Stimulated activated CD4-positive, alpha-beta T cell treated with anti-CD3 and anti-CD28 coated beads, TNF-alpha, amount 100 ng/mL, for 48 hours (primary cell): ENCODE results near the gene AHRR.
A peak's percentile ranks its signal among the peaks of the same experiment; 100 is the strongest.
"Not testable (repeated sequence)": the region's sequence is repeated elsewhere in the genome, so short reads cannot be mapped to it uniquely, and the experiment has no call there.

Source experiments
- DNase-seq, 3 donors: peaks; one replicate each; pipeline ENCODE4 v3.0.0-alpha.2; 2020; ENCODE audit warnings: low read depth in 3 of 3

AHRR gene

DNA sequence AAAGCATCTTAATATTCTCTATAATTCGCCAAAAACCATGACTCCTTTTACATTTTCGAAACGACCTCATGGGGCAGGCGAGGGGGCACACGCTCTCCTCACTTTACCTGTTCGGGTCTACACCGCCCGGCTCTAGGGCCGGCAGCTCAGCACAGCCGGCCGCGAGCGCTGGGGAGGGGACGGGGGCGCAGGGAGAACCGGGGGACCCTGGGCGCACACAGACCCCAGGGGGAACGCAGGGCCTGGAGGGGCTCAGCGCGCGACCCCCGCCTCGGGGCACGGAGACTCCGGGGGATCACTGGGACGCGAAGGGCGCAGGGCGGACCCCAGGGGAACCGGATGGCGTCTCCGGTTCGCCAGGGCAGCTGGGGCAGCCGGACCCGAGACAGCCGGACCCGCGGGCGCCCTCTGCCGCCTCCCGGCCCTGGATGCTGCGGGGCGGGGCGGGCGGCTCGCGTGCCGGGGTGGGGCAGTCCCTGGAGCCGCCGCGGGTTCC lies at the start of gene AHRR:
Gene AHRR, plus strand, starts transcription at position 485 of the 496 bp plus-strand sequence. CDS start 22,189 bp downstream, outside the sequence.
- DNase-seq, result peak in 2 of 3 donors; percentile 39 to 55

DNA sequence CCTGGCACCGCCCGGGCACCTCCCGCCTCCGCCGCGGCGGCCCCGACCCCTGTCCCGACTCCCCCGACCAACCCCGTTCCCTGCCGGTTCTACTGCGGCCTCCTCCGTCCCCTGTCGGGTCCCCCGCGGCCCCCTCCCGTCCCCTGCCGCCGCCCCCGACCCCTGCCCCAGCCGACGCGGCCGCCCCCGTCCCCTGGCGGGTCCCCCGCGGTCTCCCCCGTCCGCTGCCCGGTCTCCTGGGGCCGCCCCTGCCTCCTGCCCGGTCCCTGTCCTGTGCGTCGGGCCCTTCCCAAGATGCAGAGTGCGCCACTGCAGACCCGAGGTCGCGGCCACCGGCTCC lies 49.7 kb upstream of the AHRR start:
- DNase-seq, result not testable (repeated sequence)

- DNase-seq, result not testable (repeated sequence)
These were observed 48.4 kb upstream of the AHRR start for GRCh38 chr5:273091-273490.

DNA sequence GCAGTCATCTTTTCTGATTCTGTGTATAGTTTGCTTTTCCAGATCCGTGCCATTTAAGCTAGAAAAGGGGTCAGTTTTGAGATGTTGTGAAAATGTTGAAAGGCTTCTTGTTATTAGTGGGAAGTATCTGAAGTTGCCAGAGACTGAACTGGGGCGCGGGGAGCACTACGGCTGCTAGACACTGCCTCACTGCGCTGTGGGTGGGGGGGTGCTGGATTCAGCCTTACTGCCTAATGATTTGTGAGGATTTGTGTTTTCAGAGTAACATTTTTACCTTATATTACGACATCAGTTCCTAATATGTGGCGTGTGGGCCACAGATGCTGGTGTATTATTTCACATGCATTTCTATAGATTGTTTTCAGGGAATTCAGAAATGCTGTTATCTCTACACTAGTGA lies 48.0 kb upstream of the AHRR start:
- DNase-seq, result not testable (repeated sequence)

DNA sequence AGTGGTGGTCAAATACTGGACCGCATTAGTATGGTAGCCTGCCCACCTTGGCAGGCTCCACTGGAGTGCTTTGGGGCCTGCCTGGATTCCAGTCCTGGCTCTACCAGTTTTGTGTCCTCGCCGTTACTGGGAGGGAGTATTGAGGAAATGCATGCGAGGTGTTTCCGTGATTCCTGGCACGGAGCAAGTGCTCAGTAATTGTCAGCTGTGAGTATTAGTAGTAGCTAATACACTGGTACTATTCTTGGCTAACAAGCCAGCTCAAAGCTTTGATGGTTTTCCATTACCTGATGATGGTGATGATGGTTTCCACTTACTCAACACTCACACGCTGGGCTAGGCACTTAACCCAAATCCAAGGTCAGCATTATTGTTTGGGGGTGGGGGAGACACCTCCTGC lies 47.2 kb upstream of the AHRR start:
- not testable (repeated sequence) for DNase-seq

DNA sequence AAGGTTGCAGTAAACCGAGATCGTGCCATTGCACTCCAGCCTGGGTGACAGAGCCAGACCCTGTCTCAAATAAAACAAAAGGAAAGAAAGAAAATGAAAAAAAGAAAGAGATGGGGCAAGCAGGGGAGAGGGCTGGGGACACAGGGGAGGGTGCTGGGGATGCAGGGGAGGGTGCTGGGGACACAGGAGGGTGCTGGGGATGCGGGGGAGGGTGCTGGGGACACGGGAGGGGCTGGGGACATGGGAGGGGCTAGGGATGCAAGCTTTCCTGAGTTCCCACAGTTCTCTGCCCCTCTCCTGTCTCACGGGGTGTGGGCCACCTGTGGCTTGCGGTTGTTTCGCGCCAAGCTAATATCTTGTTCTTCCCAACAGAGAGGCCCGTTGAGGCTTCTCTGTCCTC lies 42.9 kb upstream of the AHRR start:
- no peak for DNase-seq

DNA sequence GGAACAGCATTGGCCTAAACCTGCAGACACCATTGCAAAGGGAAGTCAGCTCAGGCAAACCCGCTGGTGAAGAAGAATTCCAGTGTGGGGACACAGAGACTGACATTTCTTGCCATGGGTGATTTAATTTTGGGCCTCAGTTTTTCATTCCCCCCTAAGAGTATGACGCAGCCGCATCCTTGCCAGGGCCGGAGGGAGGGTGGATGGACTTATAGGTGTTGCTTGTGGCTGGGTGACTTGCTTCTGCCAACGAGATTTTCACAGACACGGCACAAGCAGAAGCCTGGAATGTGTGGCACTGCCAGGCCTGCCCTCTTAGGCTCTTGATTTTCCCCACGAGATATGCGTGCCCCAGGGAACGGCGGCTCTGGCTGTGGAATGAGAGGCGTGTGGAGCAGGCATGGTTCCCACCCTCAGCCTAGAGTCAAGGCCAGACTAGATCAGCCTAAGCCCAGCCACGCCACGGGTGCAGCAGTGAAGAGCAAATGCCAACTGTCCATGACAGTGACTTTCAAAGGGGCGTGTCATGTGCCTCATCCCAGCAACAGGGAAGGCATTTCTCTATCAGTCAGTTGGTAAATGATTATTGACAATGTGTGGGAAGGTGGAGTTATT lies 42.4 kb upstream of the AHRR start:
- not testable (repeated sequence) for DNase-seq

DNA sequence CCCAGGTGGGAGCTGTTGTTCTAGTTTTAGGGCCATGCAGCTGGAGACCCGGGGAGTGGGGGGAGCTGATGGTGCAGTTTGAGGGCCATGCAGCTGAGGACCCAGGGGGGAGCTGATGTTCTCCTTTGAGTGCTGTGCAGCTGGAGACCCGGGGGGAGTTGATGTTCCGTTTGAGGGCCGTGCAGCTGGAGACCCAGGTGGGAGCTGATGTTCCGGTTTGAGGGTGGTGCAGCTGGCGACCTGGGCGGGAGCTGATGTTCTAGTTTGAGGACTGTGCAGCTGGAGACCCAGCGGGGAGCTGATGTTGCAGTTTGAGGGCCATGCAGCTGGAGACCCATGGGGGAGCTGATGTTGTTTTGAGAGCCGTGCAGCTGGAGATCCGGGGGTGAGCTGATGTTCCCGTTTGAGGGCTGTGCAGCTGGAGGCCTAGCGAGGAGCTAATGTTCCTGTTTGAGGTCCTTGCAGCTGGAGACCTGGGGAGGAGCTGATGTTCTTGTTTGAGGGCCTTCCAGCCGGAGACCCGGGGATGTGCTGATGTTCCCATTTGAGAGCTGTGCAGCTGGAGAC lies 35.4 kb upstream of the AHRR start:
- DNase-seq, result no peak

DNA sequence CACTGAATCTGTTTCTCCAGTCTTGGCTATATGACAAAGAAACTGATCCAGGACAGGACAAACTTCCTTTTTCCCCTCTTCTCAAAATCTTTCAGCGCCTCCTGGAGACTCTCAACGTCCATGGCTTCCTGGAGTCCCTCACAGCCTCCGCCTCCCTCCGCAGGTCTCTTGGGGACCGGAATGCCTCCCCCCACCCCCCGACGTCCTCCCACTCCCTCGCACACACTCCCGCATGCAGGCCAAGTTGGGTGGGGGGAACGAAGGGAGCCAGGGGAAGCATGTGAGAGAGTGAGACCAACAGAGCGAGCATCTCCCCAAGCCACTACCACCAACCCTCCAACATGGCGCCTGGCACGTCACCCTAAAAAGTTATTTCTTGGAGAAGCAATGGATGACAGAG lies 31.3 kb upstream of the AHRR start:
- not testable (repeated sequence) for DNase-seq

- DNase-seq, result not testable (repeated sequence)
These were observed 30.2 kb upstream of the AHRR start for GRCh38 chr5:291345-291744.

DNA sequence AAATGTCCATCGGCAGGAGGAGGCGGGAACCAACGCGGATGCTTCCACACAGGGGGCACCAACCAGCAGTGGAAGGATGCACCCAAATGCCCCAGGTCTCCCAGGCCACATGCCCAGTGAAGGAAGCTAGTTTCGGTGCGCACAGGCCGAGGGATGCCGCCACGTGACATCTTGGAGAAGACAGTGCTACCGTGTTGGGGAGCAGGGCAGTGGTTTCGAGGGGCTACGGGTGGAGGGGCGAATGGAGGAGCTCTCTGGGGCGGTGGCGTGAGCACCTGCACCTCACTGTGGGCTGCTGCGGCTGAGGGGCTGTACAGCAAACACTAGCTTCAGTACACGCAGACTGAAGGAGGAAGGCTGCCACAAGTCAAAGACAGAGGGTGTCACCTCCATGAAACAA lies 26.7 kb upstream of the AHRR start:
- DNase-seq, result not testable (repeated sequence)

GRCh38 chr5:296207-296606 lies 25.3 kb upstream of the AHRR start:
- DNase-seq, result not testable (repeated sequence)

DNA sequence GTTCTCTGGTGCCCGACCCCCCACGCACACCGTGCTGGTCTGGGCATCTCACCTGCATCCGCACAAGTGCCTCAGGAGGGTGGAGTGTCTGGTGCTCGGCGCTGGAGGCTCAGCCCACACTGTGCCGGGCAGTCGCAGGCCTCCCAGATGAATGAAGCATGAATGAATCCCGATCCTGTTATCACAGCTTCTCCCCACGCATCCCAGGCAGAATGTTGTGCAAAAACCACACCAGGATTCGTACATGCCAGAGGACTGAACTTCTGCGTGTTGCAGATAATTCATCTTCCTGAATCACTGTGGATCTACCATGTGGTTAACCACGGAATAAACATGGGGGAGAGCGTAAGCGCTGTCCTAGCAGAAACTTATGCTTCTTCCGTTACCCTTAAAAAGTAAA lies 24.6 kb upstream of the AHRR start:
- DNase-seq, result not testable (repeated sequence)

GRCh38 chr5:297448-297847 lies 24.1 kb upstream of the AHRR start:
- not testable (repeated sequence) for DNase-seq

DNA sequence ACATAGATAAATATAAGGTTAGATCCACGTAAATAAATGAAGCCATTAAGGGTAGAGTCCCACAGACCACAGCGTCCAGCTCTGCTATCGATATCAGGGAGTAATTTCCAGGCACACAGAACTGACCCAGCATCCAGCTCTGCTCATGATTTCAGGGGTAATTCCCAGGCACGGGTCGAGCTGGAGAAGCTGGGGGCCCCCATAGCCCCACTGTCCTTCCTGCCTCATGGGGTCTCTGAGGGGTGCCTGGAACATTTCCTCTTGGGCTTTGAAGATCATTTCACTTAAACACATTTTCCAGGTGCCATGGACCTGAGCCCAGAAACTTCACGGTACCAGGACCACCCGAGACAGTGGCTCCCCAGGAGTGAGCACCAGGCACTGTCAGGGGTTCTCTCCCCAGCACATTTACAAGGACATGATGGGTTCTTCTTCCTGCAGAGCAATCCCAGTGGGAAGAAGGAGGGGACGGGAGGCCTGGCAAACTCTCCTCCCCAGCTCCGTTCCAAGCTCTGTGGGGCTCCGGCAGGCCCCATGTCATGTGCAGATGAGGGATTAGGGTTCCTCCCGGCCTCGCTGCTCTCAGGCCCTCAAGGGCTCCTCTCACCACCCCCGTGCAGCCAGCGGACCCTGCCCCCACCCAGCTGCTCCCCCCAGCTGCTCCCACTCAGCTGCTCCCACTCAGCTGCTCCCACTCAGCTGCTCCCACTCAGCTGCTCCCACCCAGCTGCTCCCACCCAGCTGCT lies 23.4 kb upstream of the AHRR start:
- not testable (repeated sequence) for DNase-seq

- no peak for DNase-seq
These were observed 22.8 kb upstream of the AHRR start for GRCh38 chr5:298737-299125.

DNA sequence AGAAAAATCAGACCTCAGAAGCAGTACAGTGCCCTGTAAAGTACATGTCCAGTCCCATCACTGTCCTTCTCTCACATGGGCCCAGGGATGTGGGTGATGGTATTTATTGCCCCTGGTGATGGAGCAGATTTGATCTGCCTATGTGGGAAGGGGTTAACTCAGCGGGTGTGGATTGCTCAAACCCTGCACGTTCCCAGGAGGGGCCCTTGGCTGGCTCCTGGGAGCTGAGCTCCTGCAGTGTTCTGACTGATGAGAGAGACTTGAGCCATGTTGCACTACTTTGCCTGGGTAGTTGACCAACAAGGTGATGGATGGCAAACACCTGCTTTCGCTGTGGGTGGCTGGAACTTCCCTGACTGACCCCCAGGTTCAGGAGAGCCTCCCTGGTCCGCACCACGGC lies 21.6 kb upstream of the AHRR start:
- not testable (repeated sequence) for DNase-seq

DNA sequence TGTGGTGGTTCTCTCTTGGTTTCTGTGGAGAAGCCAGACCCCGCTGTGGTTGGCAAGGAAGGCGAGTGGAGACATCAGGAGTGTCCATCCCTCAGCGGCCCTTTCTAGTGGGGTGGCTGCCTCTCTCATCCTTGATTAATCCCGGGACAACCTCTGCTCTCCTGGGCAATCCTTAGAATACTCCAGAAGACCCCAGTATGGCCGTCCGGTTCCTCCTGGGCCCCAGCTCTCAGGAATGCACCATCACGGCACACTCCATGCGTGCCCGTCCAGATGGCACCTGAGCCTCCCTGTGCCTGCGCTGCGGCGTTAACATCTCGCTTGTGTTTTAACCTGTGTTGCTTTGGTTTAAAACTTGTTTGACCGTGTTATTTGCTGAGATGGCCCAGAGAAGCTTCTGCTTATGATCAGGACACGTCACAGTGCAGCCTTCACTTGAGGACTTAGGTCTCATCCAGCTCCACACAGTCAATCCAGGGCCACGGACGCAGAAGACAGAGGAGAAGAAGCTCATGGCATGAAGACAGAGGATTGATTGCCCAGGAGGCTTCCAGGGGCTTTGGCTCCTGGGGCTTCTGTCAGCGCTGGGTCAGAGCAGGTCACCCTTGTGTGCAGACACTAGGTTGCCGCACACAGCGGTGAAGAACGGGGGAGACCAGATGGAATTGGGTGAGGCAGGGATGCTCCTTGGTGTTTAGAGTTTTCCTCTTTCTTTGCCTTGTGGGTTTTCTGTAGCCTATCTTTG lies 20.7 kb upstream of the AHRR start:
- not testable (repeated sequence) for DNase-seq

DNA sequence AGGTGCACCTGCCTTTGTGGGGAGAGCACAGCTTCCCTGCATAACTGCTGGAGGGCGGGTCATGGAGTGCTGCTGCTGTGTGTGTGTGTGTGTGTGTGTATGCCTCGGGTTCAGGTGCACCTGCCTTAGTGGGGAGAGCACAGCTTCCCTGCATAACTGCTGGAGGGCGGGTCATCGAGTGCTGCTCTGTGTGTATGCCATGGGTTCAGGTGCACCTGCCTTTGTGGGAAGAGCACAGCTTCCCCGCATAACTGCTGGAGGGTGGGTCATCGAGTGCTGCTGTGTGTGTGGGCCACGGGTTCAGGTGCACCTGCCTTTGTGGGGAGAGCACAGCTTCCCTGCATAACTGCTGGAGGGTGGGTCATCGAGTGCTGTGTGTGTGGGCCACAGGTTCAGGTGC lies 19.1 kb upstream of the AHRR start:
- not testable (repeated sequence) for DNase-seq

DNA sequence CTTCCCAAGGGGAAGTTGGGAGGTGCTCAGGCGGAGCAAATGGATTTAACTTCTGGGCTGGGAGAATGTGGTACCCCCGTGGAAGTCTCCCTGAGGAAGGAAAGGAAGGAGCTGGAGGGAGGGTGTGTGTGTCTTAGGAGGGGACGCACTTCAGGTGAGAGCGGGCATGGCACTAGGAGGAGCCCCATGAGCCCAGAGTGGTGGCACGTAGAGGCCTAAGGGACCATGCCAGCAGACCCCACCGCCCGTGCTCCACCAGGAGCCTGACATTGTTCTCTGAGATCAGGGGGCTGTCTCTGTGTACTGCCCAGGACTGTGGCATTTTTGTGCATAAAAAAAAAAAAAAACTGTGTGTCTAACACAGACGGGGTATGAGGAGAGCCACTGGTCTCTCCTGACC lies 18.5 kb upstream of the AHRR start:
- no peak for DNase-seq

GRCh38 chr5:303741-304140 lies 17.8 kb upstream of the AHRR start:
- DNase-seq, result not testable (repeated sequence)

- DNase-seq, result no peak
These were observed 16.5 kb upstream of the AHRR start for GRCh38 chr5:305050-305449.
